Endothelial cell (in vitro differentiated cells): ENCODE measurements around the gene FAM193A. TPM values are rescaled to one million over a fixed set of nuclear protein-coding genes. Genes with fewer than 3 reads are reported as not detected.

Source experiments
- DNase-seq: peaks from one replicate; pipeline ENCODE4 v3.0.0; 2021; ENCODE audit warnings: low spot score
- H3K27ac Mint-ChIP-seq: one replicate; pipeline ENCODE4 v1.8.0; 2021; ENCODE audit warnings: mixed read lengths, inconsistent platforms; ENCODE audit not compliant: unreplicated experiment
- H3K27me3 Mint-ChIP-seq: one replicate; pipeline ENCODE4 v1.8.0; 2021; ENCODE audit warnings: mild to moderate bottlenecking, moderate library complexity, mixed read lengths, inconsistent platforms; ENCODE audit not compliant: unreplicated experiment
- H3K36me3 Mint-ChIP-seq: one replicate; pipeline ENCODE4 v1.8.0; 2021; ENCODE audit warnings: mild to moderate bottlenecking, low read depth, mixed read lengths, inconsistent platforms; ENCODE audit not compliant: unreplicated experiment
- H3K4me1 Mint-ChIP-seq: one replicate; pipeline ENCODE4 v1.8.0; 2021; ENCODE audit warnings: mild to moderate bottlenecking, mixed read lengths, inconsistent platforms; ENCODE audit not compliant: unreplicated experiment
- H3K4me3 Mint-ChIP-seq: one replicate; pipeline ENCODE4 v1.8.0; 2021; ENCODE audit warnings: mild to moderate bottlenecking, mixed read lengths, inconsistent platforms; ENCODE audit not compliant: unreplicated experiment
- H3K9me3 Mint-ChIP-seq: one replicate; pipeline ENCODE4 v1.8.0; 2021; ENCODE audit warnings: mixed read lengths, inconsistent platforms; ENCODE audit not compliant: unreplicated experiment
- total RNA-seq: library from RNA; stranded (reverse); fragmentation: NEBNext Ultra II Directional; extraction: Animal tissue kit (Norgen Biotek cat#: 25700); gene quantifications from one replicate; pipeline ENCODE4 v1.2.1, GENCODE V29; 2021; ENCODE audit not compliant: unreplicated experiment
- TF ChIP-seq, protein P1 (sequence below): fragments of 200-600 bp; sonication (generic); IDR thresholded peaks from one replicate; pipeline ENCODE4 v1.5.0; 2021; ENCODE audit warnings: antibody characterized with exemption; ENCODE audit not compliant: unreplicated experiment

FAM193A gene
- total RNA-seq, 1 donor from 2014 or later = 33.7 TPM

DNA sequence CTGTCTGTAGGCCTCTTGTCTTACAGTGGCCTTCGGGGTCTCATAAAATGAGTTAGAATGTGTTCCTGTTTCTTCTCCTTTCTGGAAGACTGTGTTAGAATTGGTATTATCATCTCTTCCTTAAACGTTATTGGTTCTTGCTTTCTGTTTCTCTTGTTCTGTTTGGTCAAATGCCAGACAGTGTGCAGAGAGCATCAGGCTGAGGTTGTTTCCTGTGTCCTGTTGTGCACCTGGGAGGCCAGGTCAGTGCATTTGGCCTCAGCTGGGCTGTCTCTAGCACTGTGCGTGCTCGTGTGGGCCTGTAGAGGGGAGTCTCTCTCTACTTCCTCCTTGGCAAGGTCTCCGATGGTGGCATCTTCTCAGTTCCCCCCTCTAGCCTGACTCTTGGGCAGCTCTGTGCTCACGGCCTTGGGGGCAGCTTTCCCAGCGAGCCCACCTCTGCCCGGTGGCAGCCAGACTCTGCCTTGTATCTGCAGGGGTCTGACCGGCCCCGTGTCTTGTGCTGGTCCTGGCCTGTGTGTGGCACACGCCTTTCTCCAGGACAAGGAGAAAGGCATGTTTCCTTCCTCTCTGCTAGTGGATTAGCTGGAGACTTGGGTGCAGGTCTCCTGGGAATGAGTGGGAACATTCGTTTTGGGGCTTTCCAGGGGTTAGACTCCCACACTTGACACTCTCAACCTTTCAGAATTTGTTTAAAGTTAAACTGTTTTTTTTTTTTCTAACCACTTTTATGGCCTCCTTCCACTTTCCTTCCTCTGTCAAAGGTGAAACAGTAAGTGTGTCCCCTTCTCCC is 62.3 kb downstream of the FAM193A start:
- no peak overlapping the region for H3K4me3 Mint-ChIP-seq
- no peak overlapping the region for H3K27ac Mint-ChIP-seq
- peaks cover 41% of the 10 kb centered on the region for H3K4me1 Mint-ChIP-seq
- H3K36me3 Mint-ChIP-seq = peaks cover 7% of the 10 kb centered on the region
- TF ChIP-seq, protein P1, sequence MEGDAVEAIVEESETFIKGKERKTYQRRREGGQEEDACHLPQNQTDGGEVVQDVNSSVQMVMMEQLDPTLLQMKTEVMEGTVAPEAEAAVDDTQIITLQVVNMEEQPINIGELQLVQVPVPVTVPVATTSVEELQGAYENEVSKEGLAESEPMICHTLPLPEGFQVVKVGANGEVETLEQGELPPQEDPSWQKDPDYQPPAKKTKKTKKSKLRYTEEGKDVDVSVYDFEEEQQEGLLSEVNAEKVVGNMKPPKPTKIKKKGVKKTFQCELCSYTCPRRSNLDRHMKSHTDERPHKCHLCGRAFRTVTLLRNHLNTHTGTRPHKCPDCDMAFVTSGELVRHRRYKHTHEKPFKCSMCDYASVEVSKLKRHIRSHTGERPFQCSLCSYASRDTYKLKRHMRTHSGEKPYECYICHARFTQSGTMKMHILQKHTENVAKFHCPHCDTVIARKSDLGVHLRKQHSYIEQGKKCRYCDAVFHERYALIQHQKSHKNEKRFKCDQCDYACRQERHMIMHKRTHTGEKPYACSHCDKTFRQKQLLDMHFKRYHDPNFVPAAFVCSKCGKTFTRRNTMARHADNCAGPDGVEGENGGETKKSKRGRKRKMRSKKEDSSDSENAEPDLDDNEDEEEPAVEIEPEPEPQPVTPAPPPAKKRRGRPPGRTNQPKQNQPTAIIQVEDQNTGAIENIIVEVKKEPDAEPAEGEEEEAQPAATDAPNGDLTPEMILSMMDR = no peak
- H3K27me3 Mint-ChIP-seq = peaks cover 8% of the 10 kb centered on the region
- H3K9me3 Mint-ChIP-seq = no peaks in the 10 kb centered on the region
- DNase-seq = no peak

DNA sequence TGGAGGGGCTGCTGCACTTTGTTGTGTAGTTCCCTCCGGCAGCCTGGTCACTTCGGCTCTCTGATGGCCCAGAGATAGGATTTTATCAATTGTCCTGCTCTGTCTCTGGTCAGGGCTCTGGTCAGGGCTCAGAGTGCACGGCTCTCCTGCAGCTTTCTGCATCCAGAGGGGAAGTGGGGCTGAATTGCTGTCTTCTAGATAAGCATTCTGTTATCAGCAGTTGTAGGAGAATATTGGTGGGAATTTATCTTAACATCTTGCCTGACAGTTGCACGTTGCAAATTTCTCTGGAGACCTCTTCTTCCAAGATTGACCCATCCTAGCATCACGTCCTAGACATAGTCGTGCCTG is 62.8 kb downstream of the FAM193A start:
- Mint-ChIP-seq H3K27me3 (peaks cover 8% of the 10 kb centered on the region), H3K4me3 (no peak overlapping the region), H3K36me3 (peaks cover 7% of the 10 kb centered on the region), H3K27ac (no peak overlapping the region), H3K9me3 (no peaks in the 10 kb centered on the region), H3K4me1 (peaks cover 35% of the 10 kb centered on the region)
- no peak for DNase-seq
- TF ChIP-seq, protein P1 = no peak

DNA sequence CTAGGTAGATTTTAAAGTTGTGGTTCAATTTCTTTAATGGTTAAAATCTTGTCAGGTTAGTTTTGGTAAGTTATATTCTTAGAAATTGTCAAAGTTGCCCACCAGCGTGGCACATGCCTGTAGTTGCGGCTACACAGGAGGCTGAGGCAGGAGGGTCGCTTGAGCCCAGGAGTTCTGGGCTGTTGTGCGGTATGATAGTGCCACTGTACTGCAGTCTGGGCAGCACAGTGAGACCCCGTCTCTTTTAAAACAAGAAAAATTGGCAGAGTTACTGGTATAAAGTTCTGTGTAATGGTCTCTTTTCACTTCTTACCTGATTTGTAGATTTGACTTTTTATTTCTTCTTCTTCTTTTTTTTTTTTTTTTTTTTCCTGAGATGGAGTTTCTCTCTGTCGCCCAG is 64.4 kb downstream of the FAM193A start:
- TF ChIP-seq, protein P1 = no peak
- DNase-seq = no peak
- H3K4me1 Mint-ChIP-seq = peaks cover 32% of the 10 kb centered on the region
- peaks cover 7% of the 10 kb centered on the region for H3K36me3 Mint-ChIP-seq
- peaks cover 3% of the 10 kb centered on the region for H3K27me3 Mint-ChIP-seq
- no peaks in the 10 kb centered on the region for H3K9me3 Mint-ChIP-seq
- H3K27ac Mint-ChIP-seq = no peak overlapping the region
- peak overlapping the region; percentile 48 for H3K4me3 Mint-ChIP-seq

DNA sequence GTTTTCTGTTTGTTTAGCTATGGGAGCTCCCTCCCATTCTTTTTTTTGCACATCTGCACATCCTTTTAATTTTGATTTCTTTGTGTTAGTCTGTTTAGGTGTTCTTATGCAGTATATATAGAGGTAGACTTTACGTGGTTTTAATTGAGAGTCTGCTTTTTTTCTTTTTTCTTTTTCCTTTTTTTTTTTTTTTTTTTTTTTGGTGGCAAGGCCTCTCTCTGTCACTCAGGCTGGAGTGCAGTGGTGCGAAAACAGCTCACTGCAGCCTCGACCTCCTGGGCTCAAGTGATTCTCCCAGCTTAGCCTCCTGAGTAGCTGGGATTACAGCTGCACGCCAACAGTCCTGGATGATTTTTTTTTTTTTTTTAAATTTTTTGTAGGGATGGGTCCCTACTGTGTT is 68.2 kb downstream of the FAM193A start:
- H3K9me3 Mint-ChIP-seq = no peaks in the 10 kb centered on the region
- H3K27ac Mint-ChIP-seq = no peak overlapping the region
- H3K4me3 Mint-ChIP-seq = no peak overlapping the region
- TF ChIP-seq, protein P1 = no peak
- peaks cover 7% of the 10 kb centered on the region for H3K36me3 Mint-ChIP-seq
- DNase-seq = no peak
- no peaks in the 10 kb centered on the region for H3K27me3 Mint-ChIP-seq
- no peaks in the 10 kb centered on the region for H3K4me1 Mint-ChIP-seq

DNA sequence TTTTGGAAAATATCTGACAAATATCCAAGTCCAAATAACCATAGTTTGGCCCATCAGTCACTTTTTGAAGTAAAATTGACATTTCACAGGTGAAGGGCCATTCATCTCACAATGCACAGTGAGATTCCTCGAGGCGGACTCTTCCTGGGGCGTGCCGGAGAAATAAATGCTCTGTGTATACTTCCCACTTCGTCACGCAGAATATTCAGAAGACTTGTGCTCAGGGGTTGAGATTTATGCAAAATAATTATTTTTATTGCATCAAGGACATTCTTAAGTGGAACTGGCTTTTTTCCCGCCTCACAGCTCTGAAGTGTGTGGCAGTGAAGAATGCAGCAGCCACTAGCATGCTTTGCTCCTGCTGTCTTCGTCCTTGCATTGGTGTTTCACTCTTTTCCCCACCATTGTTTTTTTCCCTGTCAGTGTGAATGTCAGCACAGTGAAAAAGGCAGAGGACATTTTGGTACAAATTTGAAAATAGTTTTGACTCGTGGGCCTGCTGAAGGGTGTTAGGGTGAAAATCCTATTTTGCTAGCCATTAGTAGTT is 70.6 kb downstream of the FAM193A start:
- Mint-ChIP-seq H3K27ac (no peak overlapping the region), H3K27me3 (no peaks in the 10 kb centered on the region), H3K9me3 (no peaks in the 10 kb centered on the region), H3K4me3 (no peak overlapping the region), H3K36me3 (no peaks in the 10 kb centered on the region), H3K4me1 (no peaks in the 10 kb centered on the region)
- TF ChIP-seq, protein P1 = no peak
- DNase-seq = no peak
